Regular cardiac myocyte (primary cell): ENCODE measurements around the gene ZNF529. TPM values are rescaled to one million over a fixed set of nuclear protein-coding genes. Genes with fewer than 3 reads are reported as not detected.

ENCODE experiments used
- total RNA-seq: library from RNA; depleted of rRNA; stranded (reverse); fragments of >200 nt; gene quantifications from 2 replicates; pipeline ENCODE4 v1.2.3, GENCODE V29; 2014

The ZNF529 gene
- 8.6 and 11.6 TPM in 2 replicates for total RNA-seq

GRCh38 chr19:36573020-36573894, at the start of gene ZNF529:
TSS of gene ZNF529 (minus strand) at chr19:36573292. CDS start at chr19:36572346, 946 bp downstream.

GRCh38 chr19:36605101-36605876, 32.2 kb upstream of the ZNF529 start, which contains the start of gene ZNF382:
TSS of gene ZNF382 (plus strand) at chr19:36605313. CDS start at chr19:36609915, 4,602 bp downstream.

GRCh38 chr19:36528194-36528920, 44.7 kb downstream of the ZNF529 start, which contains the start of gene ZNF260:
TSS of gene ZNF260 (minus strand) at chr19:36528271. CDS start at chr19:36515238, 13,033 bp downstream.

Other genes starting within 250 kb of the ZNF529 start
- 1.9 and 5.1 TPM in 2 replicates for gene ZFP14, start 194.1 kb downstream of the ZNF529 start, total RNA-seq
- gene ZFP82, start 154.6 kb downstream of the ZNF529 start, total RNA-seq: 7.7 and 10.1 TPM in 2 replicates
- gene ZNF566, start 83.7 kb downstream of the ZNF529 start, total RNA-seq: 8.4 and 12.4 TPM in 2 replicates
- 9.2 and 15.5 TPM in 2 replicates for gene ZNF260, start 45.0 kb downstream of the ZNF529 start, total RNA-seq
- 3.8 and 10.7 TPM in 2 replicates for gene ZNF382, start 32.0 kb upstream of the ZNF529 start, total RNA-seq
- gene ZNF461, start 93.5 kb upstream of the ZNF529 start, total RNA-seq: 11.3 and 12.5 TPM in 2 replicates
- 5.6 and 5.9 TPM in 2 replicates for gene ZNF567, start 114.3 kb upstream of the ZNF529 start, total RNA-seq
- 6.2 and 6.7 TPM in 2 replicates for gene ZNF850, start 199.5 kb upstream of the ZNF529 start, total RNA-seq